ENCODE measurements around the gene NDUFS6.

NDUFS6 gene

GRCh38 chr5:1755321-1755949 is 45.8 kb upstream of the NDUFS6 start:
- TF ChIP-seq CSDC2 (CRISPR knock-in tag; IDR thresholded peaks at IDR 0.05) (no peak), BACH2 (CRISPR knock-in tag; IDR thresholded peaks at IDR 0.05; ENCODE audit: borderline replicate concordance) (no peak), ISL1 (CRISPR knock-in tag; IDR thresholded peaks at IDR 0.05) (no peak), ZC3H10 (CRISPR knock-in tag; IDR thresholded peaks at IDR 0.05) (no peak), TCF4 (CRISPR knock-in tag; IDR thresholded peaks at IDR 0.05; ENCODE audit: borderline replicate concordance) (no peak), CSRNP3 (CRISPR knock-in tag; IDR thresholded peaks at IDR 0.05) (no peak), TOX (CRISPR knock-in tag; IDR thresholded peaks at IDR 0.05; ENCODE audit: borderline replicate concordance) (no peak)
- no peak for ATAC-seq

- ATAC-seq, result no peak
These were observed 44.7 kb upstream of the NDUFS6 start for GRCh38 chr5:1756481-1756880.

More at GRCh38 chr5:1756481-1756880, 44.7 kb upstream of the NDUFS6 start:
- TF ChIP-seq PATZ1 (CRISPR knock-in tag; IDR thresholded peaks at IDR 0.05; ENCODE audit: borderline replicate concordance), result no peak
- TF ChIP-seq CSDC2 (CRISPR knock-in tag; IDR thresholded peaks at IDR 0.05), result no peak
- no peak for TF ChIP-seq OSR1 (CRISPR knock-in tag; IDR thresholded peaks at IDR 0.05)
- TF ChIP-seq TSHZ2 (CRISPR knock-in tag; IDR thresholded peaks at IDR 0.05), result no peak
- no peak for TF ChIP-seq ARNTL (CRISPR knock-in tag; IDR thresholded peaks at IDR 0.05; ENCODE audit: borderline replicate concordance, low read depth)
- TF ChIP-seq CSRNP3 (CRISPR knock-in tag; IDR thresholded peaks at IDR 0.05), result no peak
- no peak for TF ChIP-seq ISL1 (CRISPR knock-in tag; IDR thresholded peaks at IDR 0.05)
- no peak for TF ChIP-seq SNAI2 (CRISPR knock-in tag; IDR thresholded peaks at IDR 0.05)
- no peak for TF ChIP-seq BACH2 (CRISPR knock-in tag; IDR thresholded peaks at IDR 0.05; ENCODE audit: borderline replicate concordance)
- no peak for TF ChIP-seq ZFP3 (CRISPR knock-in tag; IDR thresholded peaks at IDR 0.05)
- TF ChIP-seq ESRRG (CRISPR knock-in tag; IDR thresholded peaks at IDR 0.05), result no peak
- no peak for TF ChIP-seq POU6F1 (CRISPR knock-in tag; IDR thresholded peaks at IDR 0.05; ENCODE audit: borderline replicate concordance, low read depth)
- no peak for TF ChIP-seq CREB5 (CRISPR knock-in tag; IDR thresholded peaks at IDR 0.05; ENCODE audit: low read depth)

All from SK-N-SH treated with all-trans-retinoic acid at 6 μM for 48 hours (cell line).